ENCODE data around the gene DHRSX. TPM values are rescaled to one million over a fixed set of nuclear protein-coding genes. Genes with fewer than 3 reads are reported as not detected.

The DHRSX gene
- total RNA-seq, 3 donors from 2014 or later, result 24.9 to 52.4 (median 37.5) TPM

GRCh38 chrX:2545144-2545543 lies 44.4 kb upstream of the DHRSX start:
- TF ChIP-seq CTCF (IDR thresholded peaks at IDR 0.05), result no peak
- Histone ChIP-seq H3K4me1 (ENCODE audit: low read depth) (no peaks in the 10 kb centered on the region), H3K9me3 (no peaks in the 10 kb centered on the region), H3K36me3 (ENCODE audit: low read depth) (no peaks in the 10 kb centered on the region), H3K4me3 (no peak overlapping the region)
- no peak for DNase-seq
- intact Hi-C loops (cut with DNase I, micrococcal nuclease), result no loop called here
- ATAC-seq, result no peak

- Histone ChIP-seq H3K36me3 (ENCODE audit: low read depth) (no peaks in the 10 kb centered on the region), H3K9me3 (no peaks in the 10 kb centered on the region), H3K4me1 (ENCODE audit: low read depth) (no peaks in the 10 kb centered on the region), H3K4me3 (no peak overlapping the region)
- TF ChIP-seq CTCF (IDR thresholded peaks at IDR 0.05), result no peak
- no peak for DNase-seq
- ATAC-seq, result no peak
- intact Hi-C loops (cut with DNase I, micrococcal nuclease), result no loop called here
These were observed 42.2 kb upstream of the DHRSX start for GRCh38 chrX:2542826-2543521.

GRCh38 chrX:2541603-2542002 lies 40.8 kb upstream of the DHRSX start:
- H3K36me3 ChIP-seq (ENCODE audit: low read depth), result no peaks in the 10 kb centered on the region
- no peak overlapping the region for H3K4me3 ChIP-seq
- intact Hi-C loops (cut with DNase I, micrococcal nuclease), result no loop called here
- H3K9me3 ChIP-seq, result no peaks in the 10 kb centered on the region
- no peak for TF ChIP-seq CTCF (IDR thresholded peaks at IDR 0.05)
- DNase-seq (no peak), ATAC-seq (no peak)
- H3K4me1 ChIP-seq (ENCODE audit: low read depth), result no peaks in the 10 kb centered on the region

- no peak for TF ChIP-seq CTCF (IDR thresholded peaks at IDR 0.05)
- intact Hi-C loops (cut with DNase I, micrococcal nuclease), result no loop called here
- Histone ChIP-seq H3K4me1 (ENCODE audit: low read depth) (no peaks in the 10 kb centered on the region), H3K4me3 (no peak overlapping the region), H3K36me3 (ENCODE audit: low read depth) (no peaks in the 10 kb centered on the region), H3K9me3 (no peaks in the 10 kb centered on the region)
- DNase-seq (no peak), ATAC-seq (no peak)
These were observed 39.7 kb upstream of the DHRSX start for GRCh38 chrX:2540426-2540947.

GRCh38 chrX:2539586-2539985 lies 38.8 kb upstream of the DHRSX start:
- intact Hi-C loops (cut with DNase I, micrococcal nuclease), result no loop called here

More at GRCh38 chrX:2539586-2539985, 38.8 kb upstream of the DHRSX start:
- no peak for TF ChIP-seq CTCF (IDR thresholded peaks at IDR 0.05)
- Histone ChIP-seq H3K9me3 (no peaks in the 10 kb centered on the region), H3K4me1 (ENCODE audit: low read depth) (no peaks in the 10 kb centered on the region), H3K36me3 (ENCODE audit: low read depth) (no peaks in the 10 kb centered on the region), H3K4me3 (no peak overlapping the region)
- DNase-seq (no peak), ATAC-seq (no peak)
